ENCODE data around the gene ABCD2. TPM values are rescaled to one million over a fixed set of nuclear protein-coding genes. Genes with fewer than 3 reads are reported as not detected.

ABCD2 gene
- total RNA-seq (2014; rRNA removed) (not detected in 2 replicates), Bru-seq, nascent RNA (percentile 4 among the genes with signal in this experiment), BruChase-seq, experiment 1, labeled RNA remaining after a 6-hour chase (percentile 1 among the genes with signal in this experiment), BruChase-seq, experiment 2, labeled RNA remaining after a 2-hour chase (percentile 3 among the genes with signal in this experiment)
- long read RNA-seq, result 0 reads

DNA sequence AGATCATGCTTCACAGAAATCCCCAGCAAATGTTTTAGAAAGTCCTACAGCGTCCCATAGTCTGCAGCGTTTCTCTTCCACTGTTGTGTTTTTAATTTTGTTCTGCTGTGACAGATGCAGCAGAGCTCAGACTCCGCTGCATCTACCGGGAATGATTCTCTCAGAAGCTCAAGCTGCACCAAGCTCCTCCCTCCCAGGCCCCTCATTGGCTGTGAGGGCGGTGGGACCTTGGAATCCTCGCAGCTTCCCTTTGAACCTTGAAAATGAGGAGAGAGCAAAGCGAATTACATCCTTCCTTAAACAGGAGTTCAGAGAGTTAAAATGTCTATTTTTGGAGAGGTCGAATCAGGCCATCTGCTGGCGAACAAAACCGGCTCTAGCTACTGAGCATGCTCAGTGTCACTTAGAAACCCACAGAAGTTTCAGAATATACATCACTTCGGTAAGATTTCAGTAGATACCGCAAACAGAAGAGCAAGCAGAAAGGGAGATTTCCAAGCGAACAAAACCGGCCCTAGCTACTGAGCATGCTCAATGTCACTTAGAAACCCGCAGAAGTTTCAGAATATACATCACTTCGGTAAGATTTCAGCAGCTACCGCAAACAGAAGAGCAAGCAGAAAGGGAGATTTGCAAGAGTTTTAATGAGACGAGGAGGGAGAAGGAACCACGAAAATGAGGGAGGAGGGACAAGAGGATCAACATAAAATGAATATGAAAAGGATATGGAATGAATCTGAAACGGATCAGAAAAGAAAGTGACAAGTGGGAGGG lies at the start of gene ABCD2:
ABCD2 (minus strand) TSS at position 144 of the 774 bp plus-strand sequence. CDS start 188 bp downstream, outside the sequence.
- H3K4me2 ChIP-seq (ENCODE audit: low read length), result peak within 1 kb of the TSS; percentile 86
- H4K20me1 ChIP-seq (ENCODE audit: low read length), result no peaks in the 10 kb centered on the region
- intact Hi-C loops (cut with micrococcal nuclease), result loop anchor here (2.0 kb wide), 1 partner anchor 303 kb away; no protein-coding TSS in a partner anchor
- no peaks in the 10 kb centered on the region for H3K27me3 ChIP-seq (ENCODE audit: low read length)
- DNase-seq (peak; percentile 65), ATAC-seq (peak; percentile 94)
- H3K4me1 ChIP-seq (ENCODE audit: insufficient read depth, low read length), result peaks cover 5% of the 10 kb centered on the region; the same call in 1 of the 2 replicates
- no peaks in the 10 kb centered on the region for H3K9me2 ChIP-seq (replicated peaks; ENCODE audit: low read length)
- H2AFZ ChIP-seq (ENCODE audit: low read length), result peak within 1 kb of the TSS; percentile 98
- H3K36me3 ChIP-seq (ENCODE audit: low read depth, low read length), result no peaks in the 10 kb centered on the region
- POLR2A ChIA-PET (ENCODE audit: unreplicated experiment), result interaction anchor here (0.6 kb wide), 1 partner anchor 174 kb away, joined by 3 read pairs; no protein-coding TSS in a partner anchor
- CTCF ChIA-PET, result interaction anchor here (0.6 to 1.0 kb wide), 5 partner anchors 9 to 345 kb away, joined by 3 to 6 read pairs (median 4); no protein-coding TSS in a partner anchor
- H3K27ac ChIP-seq (ENCODE audit: low read length), result no peak within 1 kb of the TSS
- peak within 1 kb of the TSS; percentile 24; the same call in 1 of the 2 replicates for H3K9ac ChIP-seq (ENCODE audit: low read length)
- no peaks in the 10 kb centered on the region for H3K9me3 ChIP-seq (ENCODE audit: low read length)
- peak within 1 kb of the TSS; percentile 79 for H3K4me3 ChIP-seq (ENCODE audit: low read length)
- H3F3A ChIP-seq (ENCODE audit: low read length, unreplicated experiment), result no peaks in the 10 kb centered on the region
- BruUV-seq (replicated peaks), result no TSS peak
- no peak for TF ChIP-seq EZH2phosphoT487 (IDR thresholded peaks at IDR 0.05; ENCODE audit: borderline replicate concordance, low read length)
- no peak for TF ChIP-seq EZH2 (IDR thresholded peaks at IDR 0.05; ENCODE audit: low read length, unreplicated experiment)
- TF ChIP-seq, protein P1, sequence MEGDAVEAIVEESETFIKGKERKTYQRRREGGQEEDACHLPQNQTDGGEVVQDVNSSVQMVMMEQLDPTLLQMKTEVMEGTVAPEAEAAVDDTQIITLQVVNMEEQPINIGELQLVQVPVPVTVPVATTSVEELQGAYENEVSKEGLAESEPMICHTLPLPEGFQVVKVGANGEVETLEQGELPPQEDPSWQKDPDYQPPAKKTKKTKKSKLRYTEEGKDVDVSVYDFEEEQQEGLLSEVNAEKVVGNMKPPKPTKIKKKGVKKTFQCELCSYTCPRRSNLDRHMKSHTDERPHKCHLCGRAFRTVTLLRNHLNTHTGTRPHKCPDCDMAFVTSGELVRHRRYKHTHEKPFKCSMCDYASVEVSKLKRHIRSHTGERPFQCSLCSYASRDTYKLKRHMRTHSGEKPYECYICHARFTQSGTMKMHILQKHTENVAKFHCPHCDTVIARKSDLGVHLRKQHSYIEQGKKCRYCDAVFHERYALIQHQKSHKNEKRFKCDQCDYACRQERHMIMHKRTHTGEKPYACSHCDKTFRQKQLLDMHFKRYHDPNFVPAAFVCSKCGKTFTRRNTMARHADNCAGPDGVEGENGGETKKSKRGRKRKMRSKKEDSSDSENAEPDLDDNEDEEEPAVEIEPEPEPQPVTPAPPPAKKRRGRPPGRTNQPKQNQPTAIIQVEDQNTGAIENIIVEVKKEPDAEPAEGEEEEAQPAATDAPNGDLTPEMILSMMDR (conservative IDR thresholded peaks at IDR 0.05; ENCODE audit: low read depth, low read length), result peak; percentile 40; the same call in 1 of the 2 replicates
- H3K79me2 ChIP-seq (ENCODE audit: low read length), result no peaks in the 10 kb centered on the region

DNA sequence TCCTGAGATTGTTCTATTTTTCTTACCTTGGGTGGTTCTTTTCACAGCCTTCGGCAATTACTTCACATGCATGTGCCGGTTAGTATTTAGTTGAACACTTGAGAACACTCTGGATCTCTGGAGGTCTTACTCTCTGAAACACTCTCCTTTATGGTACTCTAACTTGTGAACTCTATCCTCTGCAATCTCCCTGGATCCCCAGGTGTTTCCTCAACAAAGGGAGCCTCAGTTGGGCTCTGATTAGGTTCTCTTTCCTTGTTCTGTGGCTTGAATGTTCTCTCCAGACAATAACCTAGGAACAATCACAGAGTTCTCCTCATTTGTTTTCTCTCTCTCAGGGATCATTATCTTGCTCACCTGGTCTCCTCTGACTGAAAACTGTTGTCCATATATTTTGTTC lies 40.5 kb upstream of the ABCD2 start:
- H3K36me3 ChIP-seq (ENCODE audit: low read depth, low read length), result no peaks in the 10 kb centered on the region
- no peaks in the 10 kb centered on the region for H3K27me3 ChIP-seq (ENCODE audit: low read length)
- ATAC-seq (no peak), DNase-seq (no peak)
- no peaks in the 10 kb centered on the region for H3K9me2 ChIP-seq (replicated peaks; ENCODE audit: low read length)
- TF ChIP-seq EZH2 (IDR thresholded peaks at IDR 0.05; ENCODE audit: low read length, unreplicated experiment), result no peak
- TF ChIP-seq EZH2phosphoT487 (IDR thresholded peaks at IDR 0.05; ENCODE audit: borderline replicate concordance, low read length), result no peak
- TF ChIP-seq, protein P1 (conservative IDR thresholded peaks at IDR 0.05; ENCODE audit: low read depth, low read length), result no peak
- ChIA-PET CTCF (no interaction called here), POLR2A (ENCODE audit: unreplicated experiment) (no interaction called here)
- no peaks in the 10 kb centered on the region for H4K20me1 ChIP-seq (ENCODE audit: low read length)
- intact Hi-C loops (cut with micrococcal nuclease), result no loop called here
- H3K9me3 ChIP-seq (ENCODE audit: low read length), result no peaks in the 10 kb centered on the region
- no peak overlapping the region for H3K27ac ChIP-seq (ENCODE audit: low read length)
- no peak overlapping the region for H2AFZ ChIP-seq (ENCODE audit: low read length)
- H3K4me1 ChIP-seq (ENCODE audit: insufficient read depth, low read length), result no peaks in the 10 kb centered on the region
- BruUV-seq (replicated peaks), result no TSS peak
- H3F3A ChIP-seq (ENCODE audit: low read length, unreplicated experiment), result no peaks in the 10 kb centered on the region
- no peaks in the 10 kb centered on the region for H3K79me2 ChIP-seq (ENCODE audit: low read length)
- H3K4me3 ChIP-seq (ENCODE audit: low read length), result no peak overlapping the region
- H3K4me2 ChIP-seq (ENCODE audit: low read length), result no peak overlapping the region
- H3K9ac ChIP-seq (ENCODE audit: low read length), result no peak overlapping the region
